GM06990 (cell line): Measurements from ENCODE around the gene TRIM65.

ENCODE experiments used
- DNase-seq: peaks from one replicate; pipeline ENCODE4 v3.0.0-alpha.2; 2011; ENCODE audit not compliant: insufficient read length; ENCODE audit errors: extremely low read depth
- H3K27me3 ChIP-seq: replicated peaks from 2 replicates; pipeline ENCODE4 v1.6.0; 2011; ENCODE audit warnings: low read length; ENCODE audit not compliant: control insufficient read depth, insufficient read depth
- H3K36me3 ChIP-seq: 2 replicates; pipeline ENCODE4 v1.5.1; 2011; ENCODE audit warnings: low read length; ENCODE audit not compliant: control insufficient read depth, insufficient read depth
- H3K4me3 ChIP-seq: replicated peaks from 2 replicates; pipeline ENCODE4 v1.5.1; 2011; ENCODE audit warnings: low read depth, mild to moderate bottlenecking, control low read depth, low read length
- CTCF ChIP-seq: IDR thresholded peaks from 2 replicates; pipeline ENCODE4 v1.5.1; 2011; ENCODE audit warnings: low read length, control low read depth, mild to moderate bottlenecking, inconsistent platforms; ENCODE audit not compliant: insufficient read depth, poor library complexity, severe bottlenecking

Gene TRIM65

GRCh38 chr17:75917141-75917916 is 20.6 kb upstream of the TRIM65 start:
- Histone ChIP-seq H3K27me3 (no peaks in the 10 kb centered on the region), H3K36me3 (peaks cover 3% of the 10 kb centered on the region; the same call in 1 of the 2 replicates), H3K4me3 (no peak overlapping the region)
- no peak for DNase-seq
- no peak for TF ChIP-seq CTCF

GRCh38 chr17:75915268-75915667 is 18.5 kb upstream of the TRIM65 start:
- no peaks in the 10 kb centered on the region for H3K27me3 ChIP-seq
- TF ChIP-seq CTCF, result no peak
- H3K4me3 ChIP-seq, result no peak overlapping the region
- H3K36me3 ChIP-seq, result peaks cover 3% of the 10 kb centered on the region
- DNase-seq, result no peak

- Histone ChIP-seq H3K4me3 (no peak overlapping the region), H3K36me3 (peaks cover 3% of the 10 kb centered on the region), H3K27me3 (no peaks in the 10 kb centered on the region)
- DNase-seq, result no peak
- no peak for TF ChIP-seq CTCF
Observed at GRCh38 chr17:75914643-75915267, 18.0 kb upstream of the TRIM65 start.

- TF ChIP-seq CTCF, result no peak
- Histone ChIP-seq H3K4me3 (no peak overlapping the region), H3K36me3 (peaks cover 3% of the 10 kb centered on the region), H3K27me3 (no peaks in the 10 kb centered on the region)
- DNase-seq, result no peak
Observed at GRCh38 chr17:75913537-75914210, 16.9 kb upstream of the TRIM65 start.

GRCh38 chr17:75910699-75911098 is 13.9 kb upstream of the TRIM65 start:
- Histone ChIP-seq H3K36me3 (no peaks in the 10 kb centered on the region; the same call in none of the 2 replicates), H3K27me3 (no peaks in the 10 kb centered on the region), H3K4me3 (no peak overlapping the region)
- no peak for DNase-seq
- TF ChIP-seq CTCF, result no peak
